WI38 (cell line): Measurements from ENCODE around the gene ARHGAP12.

Experiments
- H3K4me3 ChIP-seq: 2 replicates; pipeline ENCODE4 v1.5.1; 2011; ENCODE audit warnings: low read depth, mild to moderate bottlenecking, control low read depth, low read length
- CTCF ChIP-seq: IDR thresholded peaks from 2 replicates; pipeline ENCODE4 v1.5.1; 2012; ENCODE audit warnings: low read depth, mild to moderate bottlenecking, control low read depth, low read length

The ARHGAP12 gene

GRCh38 chr10:31762316-31762715, 166.3 kb downstream of the ARHGAP12 start:
- no peak overlapping the region for H3K4me3 ChIP-seq
- TF ChIP-seq CTCF, result no peak

- no peak overlapping the region for H3K4me3 ChIP-seq
- no peak for TF ChIP-seq CTCF
Measured at GRCh38 chr10:31761156-31761555, 167.5 kb downstream of the ARHGAP12 start.

- H3K4me3 ChIP-seq, result peak overlapping the region; percentile 18; the same call in 1 of the 2 replicates
- TF ChIP-seq CTCF, result no peak
Measured at GRCh38 chr10:31760674-31761081, 168.0 kb downstream of the ARHGAP12 start.

- H3K4me3 ChIP-seq, result peak overlapping the region; percentile 86
- TF ChIP-seq CTCF, result no peak
Measured at GRCh38 chr10:31759799-31760626, 168.6 kb downstream of the ARHGAP12 start.

GRCh38 chr10:31759124-31759798, 169.4 kb downstream of the ARHGAP12 start:
- no peak for TF ChIP-seq CTCF

GRCh38 chr10:31758495-31758894, 170.1 kb downstream of the ARHGAP12 start:
- no peak overlapping the region for H3K4me3 ChIP-seq
- TF ChIP-seq CTCF, result no peak

More at GRCh38 chr10:31759124-31759798, 169.4 kb downstream of the ARHGAP12 start:
- peak overlapping the region; percentile 86 for H3K4me3 ChIP-seq

- no peak for TF ChIP-seq CTCF
- H3K4me3 ChIP-seq, result no peak overlapping the region
Measured at GRCh38 chr10:31757831-31758230, 170.8 kb downstream of the ARHGAP12 start.
